SKM-1 (cell line): ENCODE results near the gene SPNS2.

Experiments used
- DNase-seq: peaks from one replicate; lab custom pipeline; 2025; ENCODE audit not compliant: unreplicated experiment; lab: John Stamatoyannopoulos, UW

The SPNS2 gene

DNA sequence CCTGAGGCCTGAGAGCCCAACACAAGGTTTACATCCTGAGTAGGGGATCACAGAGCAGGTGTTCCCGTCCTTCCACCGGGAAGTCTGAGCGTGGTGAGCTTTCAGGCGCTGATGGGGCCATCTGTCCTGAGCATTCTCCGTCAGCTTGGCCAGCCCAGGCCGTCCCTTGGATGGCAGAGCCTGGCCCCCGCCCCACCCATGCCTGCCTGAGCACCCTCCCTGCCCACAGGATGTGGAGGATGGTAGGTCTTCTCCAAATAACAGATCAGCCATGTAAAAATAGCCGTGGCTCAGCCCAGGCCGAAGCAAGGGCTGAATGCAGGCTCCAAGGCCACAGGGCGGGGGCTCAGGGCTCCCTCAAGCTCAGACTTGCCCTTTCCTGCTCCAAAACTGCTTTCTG, 20.2 kb downstream of the SPNS2 start:
- no peak for DNase-seq

DNA sequence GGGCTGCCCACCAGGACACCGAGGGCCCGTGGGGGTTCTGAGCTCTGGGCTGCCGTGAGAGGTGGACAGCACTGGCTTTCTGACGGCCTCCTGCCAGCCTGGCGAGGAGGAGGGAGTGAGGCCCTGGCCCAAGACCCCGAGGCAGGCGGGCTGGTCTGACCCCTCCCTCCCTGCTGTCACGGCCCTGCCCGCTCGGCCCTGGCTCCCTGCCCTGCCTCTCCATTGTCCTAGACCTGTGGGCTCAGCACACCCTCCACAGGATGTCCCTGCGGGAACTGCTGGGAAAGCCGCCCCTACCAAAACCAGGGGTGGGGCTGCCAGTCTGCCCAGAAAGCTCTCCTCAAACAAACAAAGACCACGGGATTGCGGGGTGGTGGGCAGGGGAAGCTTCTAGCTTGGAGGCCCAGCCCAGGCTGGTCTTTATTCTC, 20.7 kb downstream of the SPNS2 start:
- DNase-seq, result no peak

DNA sequence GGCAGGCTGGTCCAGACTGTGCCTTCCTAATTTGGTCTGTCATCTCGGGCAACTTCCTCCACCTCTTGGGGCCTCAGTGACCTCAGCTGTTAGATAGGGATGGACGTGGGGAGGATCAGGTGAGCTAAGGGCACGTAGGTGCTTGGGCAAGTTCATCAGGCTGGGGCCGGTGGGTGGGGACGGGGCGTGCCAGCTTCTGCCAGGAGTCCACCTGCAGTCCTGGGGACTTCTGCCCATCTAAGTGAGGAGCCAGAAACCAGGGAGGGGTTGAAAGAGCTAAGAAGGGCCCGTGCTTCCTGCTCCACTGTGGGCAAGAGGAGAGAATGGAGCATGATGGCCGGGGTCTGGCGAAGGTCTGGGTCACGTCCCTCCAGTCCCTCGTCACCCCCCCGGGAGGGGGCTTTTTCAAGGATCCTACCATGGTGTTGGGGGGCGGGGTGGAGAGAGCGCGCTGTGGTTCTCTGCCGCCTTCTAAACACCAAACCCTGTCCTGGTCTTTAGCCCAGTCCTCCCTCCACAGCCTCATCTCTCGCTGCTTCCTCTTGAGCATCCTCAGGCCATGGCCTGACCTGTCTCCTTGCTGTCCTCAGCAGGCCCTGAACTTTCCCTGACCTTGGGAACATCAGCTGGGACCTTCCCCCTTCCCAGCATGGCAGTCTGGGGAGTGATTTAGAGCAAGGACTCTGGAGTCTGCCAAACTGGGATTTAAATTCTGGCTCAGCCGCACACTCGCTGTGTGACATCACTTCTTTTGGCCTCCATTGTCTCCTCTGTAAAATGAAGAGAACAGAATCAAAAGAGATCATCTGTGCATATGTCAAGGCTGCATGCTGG, 21.6 kb downstream of the SPNS2 start:
- no peak for DNase-seq

DNA sequence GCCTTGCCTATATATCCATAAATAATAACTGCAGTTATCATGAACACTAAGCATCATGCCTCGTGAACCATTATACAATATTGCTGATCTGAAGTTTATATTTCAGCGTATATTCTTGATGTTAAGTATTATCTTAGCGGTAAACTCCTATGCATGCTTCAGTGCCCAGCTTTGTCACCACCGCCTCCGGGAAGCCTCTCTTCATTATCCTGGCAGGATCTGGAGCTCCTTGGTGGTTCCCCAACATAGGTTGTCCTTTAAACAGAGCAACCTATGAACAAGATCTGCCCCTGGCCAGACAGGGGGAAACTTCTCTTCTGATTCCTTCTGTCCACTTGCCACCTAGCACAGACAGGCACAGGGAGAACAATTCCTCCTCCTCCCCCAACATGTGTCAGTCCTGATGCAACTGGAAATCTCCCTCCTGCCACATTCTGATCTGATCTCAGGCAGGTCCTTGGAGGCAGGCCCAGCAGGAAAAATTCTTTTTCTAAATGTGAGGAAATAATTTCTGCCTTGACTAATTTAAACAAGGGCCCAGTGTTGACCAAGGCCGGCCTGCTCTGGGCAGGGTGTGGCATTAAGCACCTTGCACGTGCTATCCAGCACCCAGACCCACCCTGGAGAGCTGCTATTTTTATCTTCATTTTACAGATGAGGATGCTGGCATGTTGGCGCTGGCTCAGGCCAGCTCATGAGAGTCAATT, 22.4 kb downstream of the SPNS2 start:
- DNase-seq, result no peak

DNA sequence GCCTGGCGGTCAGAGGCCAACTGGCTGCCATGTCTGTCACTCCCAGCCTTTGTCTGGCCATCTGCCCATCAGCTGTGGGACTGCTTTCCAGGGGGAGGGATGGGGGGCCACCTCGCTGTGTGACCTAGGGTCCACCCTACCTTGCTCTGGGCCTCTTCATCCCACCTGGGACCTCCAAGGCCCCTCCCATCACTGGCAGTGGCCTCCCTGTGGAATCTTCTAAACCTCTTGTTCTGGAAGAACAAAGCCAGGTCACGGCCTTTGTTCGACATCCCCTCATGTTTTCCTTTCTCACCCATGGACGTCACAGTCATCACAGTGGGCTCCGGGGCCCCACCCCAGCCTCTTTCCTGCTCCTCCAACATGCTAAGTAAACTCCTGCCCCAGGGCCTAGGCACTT, 24.0 kb downstream of the SPNS2 start:
- no peak for DNase-seq

DNA sequence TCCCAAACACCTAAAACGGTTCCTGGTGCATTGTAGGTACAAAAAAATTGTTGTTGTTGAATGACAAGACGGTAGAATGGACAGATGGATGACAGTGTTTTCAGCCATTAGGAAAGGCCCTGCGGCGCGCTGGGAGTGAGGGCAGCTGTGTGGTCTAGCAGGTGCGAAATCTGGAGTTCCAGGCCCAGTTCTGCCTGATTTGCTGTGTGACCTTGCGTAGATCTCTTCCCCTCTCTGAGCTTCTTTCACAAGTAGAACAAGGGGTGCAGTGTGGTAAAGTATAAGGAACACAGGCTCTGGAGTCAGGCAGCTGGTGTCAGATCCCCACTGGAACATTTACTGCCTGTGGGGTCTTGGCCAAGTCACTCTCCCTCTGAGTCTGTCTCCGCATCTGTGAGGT, 25.3 kb downstream of the SPNS2 start:
- no peak for DNase-seq

DNA sequence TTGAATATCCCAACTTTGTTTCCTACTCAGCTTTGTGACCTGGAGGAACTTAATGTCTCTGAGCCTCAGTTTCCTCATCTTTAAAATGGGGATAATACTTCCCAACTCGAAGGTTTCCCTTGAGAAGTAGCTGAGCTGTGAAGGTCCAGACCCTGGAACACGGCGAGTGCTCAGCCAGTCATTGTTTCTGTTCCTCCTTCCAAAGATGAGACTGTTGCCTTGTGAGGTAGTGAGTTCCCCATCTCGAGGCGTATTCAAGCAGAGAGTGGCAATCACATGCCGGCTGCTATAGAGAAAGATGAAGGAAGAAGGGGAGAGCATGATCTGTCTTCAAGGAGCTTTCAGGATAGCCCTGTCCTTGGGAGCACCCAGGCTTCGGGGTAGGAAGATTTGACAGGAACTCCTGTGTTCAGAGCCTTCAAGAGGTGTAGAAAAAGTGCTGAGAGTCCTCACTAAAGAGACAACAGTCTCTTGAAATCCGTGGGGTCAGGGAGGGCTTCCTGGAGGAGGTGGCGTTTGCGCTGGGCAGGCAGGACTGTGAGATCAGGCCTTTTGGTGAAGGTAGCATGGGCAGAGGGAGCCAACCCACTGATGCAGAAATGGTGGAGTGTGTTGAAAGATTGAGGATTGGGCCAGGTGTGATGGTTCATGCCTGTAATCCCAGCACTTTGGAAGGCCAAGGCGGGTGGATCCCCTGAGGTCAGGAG, 27.2 kb downstream of the SPNS2 start:
- DNase-seq, result no peak

DNA sequence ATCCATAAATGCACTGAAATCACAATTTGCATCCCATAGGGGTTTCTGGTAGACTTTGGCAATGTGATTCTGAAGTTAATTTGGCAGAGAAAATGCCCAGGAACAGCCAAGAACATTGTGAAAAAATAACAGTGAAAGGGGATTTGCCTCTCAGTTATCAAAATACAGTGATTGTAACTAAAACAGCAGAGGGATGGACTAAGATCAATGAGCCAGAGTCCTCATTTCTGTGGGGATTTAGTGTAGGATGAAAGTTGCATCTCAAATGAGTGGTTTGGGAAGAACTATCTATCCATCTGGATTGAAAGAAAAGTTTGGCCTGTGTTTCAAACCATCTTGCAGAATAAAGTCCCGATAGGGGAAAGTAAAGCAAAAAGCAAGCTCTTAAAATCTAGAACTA, 28.5 kb downstream of the SPNS2 start:
- DNase-seq, result no peak

DNA sequence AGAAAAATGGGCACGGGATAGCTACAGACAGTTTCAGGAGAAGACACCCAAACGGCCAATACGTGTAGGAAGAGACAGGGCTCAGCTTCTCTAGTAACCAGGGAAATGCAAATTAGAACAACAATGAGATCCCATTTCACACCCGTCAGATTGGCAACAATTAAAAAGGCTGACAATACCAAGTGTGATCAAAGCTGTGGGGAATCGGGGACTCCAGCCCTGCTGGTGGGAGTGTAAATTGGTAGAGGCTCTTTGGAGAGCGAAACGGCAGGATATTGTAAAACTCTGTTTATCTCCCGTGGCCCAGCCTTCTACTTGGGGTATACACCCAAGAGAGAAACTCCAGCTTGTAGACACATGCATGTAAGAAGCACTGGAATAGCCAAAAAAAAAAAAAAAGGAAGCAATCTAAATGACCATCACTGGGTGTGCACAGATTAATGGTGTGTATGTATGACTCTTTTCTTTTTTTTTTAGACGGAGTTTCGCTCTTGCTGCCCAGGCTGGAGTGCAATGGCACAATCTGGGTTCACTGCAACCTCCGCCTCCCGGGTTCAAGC, 29.0 kb downstream of the SPNS2 start:
- DNase-seq, result no peak

DNA sequence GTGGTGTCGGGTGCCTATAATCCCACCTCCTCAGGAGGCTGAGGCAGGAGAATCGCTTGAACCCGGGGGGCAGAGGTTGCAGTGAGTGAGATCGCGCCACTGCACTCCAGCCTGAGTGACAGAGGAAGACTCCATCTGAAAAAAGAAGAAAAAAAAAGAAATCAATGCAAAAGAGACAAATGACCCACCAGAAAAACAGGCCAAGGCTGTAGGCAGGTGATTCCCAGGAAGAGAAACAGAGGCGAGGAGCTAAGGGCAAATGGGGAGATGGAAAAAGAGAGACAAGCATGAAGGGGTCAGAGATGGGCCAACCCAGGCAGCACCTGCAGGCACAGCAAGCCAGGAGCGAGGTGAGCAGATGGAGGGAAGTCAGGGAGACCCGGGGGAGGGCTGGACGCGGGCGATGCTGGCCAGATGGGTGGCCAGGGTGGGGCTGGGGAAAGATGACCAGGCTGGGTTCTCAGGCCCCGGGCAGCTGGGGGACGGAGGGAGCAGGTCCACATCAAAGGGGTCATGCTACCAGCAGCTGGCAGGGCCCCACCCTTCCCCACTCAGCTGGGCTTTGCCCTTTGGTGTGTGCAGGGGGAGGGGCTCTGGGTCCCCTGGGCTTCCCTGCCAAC, 31.0 kb downstream of the SPNS2 start:
- no peak for DNase-seq

DNA sequence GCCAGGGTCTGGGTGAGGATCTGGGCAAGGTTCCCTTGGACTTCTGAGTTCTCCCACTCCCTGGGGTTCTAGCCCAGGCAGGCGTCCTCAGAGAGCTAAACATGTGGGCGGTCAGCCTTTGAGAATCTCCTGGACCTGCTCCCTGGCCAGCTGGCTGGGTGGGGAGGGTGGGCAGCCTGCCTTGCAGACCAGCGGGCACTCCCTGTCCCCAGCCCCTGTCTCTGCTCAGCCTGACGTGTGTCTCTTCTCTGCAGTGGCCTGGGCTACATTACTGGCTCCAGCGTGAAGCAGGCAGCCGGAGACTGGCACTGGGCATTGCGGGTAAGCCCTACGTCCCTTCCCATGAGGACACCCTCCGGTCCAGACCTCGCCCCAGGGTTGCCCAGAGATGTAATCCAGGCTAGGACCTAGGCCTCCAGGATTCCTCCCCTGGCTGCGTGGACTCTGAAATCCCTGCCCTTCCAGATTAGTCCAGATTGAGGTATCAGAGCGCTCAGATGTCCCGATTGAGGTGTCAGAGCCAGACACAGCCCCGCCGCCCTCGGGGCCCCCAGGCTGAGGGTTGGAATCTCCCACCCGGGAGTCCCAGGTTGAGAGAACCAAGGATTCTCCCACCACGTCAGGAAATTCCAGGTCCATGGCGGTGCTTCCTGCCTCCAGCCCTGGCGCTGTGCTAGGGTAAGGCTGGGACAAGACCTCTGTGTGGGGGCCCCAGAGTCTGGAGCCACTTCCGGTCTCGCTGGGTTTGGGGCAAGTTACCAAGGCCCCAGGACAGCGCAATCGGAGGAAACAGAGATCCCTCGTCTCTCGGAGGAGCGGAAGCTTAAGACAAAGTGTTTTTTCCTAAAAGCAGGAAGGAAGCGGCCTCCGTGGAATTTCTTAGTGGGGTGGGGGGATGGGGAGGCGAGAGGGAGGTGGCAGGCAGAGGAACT, 32.4 kb downstream of the SPNS2 start:
- no peak for DNase-seq

DNA sequence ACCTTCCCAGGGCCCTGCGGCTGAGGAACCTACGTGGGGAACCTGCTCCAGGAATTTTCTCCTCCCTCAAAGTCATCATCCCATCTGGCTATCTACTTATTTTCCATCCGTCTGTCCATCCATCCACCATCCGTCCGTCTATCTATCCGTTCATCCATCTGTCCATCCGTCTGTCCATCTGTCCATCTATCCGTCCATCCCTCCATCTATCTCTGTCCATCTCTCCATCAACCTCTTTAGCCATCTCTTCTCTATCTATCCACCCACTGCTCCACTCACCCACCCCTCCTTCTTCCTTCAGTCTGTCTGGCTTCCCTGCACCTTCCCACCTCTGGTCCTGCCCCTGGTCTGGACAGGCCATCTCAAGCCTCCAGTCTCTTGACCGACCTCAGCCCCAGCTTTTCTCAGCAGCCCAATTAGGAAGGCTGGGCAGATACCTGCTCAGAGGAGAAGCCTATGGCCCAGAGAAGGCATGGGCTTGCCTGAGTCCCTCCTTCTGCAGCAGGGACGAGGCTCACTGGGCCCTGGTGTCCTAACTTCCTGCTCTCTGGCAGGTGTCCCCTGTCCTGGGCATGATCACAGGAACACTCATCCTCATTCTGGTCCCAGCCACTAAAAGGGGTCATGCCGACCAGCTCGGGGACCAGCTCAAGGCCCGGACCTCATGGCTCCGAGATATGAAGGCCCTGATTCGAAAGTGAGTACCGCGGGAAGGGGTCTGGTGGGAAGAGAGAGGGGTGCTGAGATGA, 33.5 kb downstream of the SPNS2 start:
- no peak for DNase-seq

DNA sequence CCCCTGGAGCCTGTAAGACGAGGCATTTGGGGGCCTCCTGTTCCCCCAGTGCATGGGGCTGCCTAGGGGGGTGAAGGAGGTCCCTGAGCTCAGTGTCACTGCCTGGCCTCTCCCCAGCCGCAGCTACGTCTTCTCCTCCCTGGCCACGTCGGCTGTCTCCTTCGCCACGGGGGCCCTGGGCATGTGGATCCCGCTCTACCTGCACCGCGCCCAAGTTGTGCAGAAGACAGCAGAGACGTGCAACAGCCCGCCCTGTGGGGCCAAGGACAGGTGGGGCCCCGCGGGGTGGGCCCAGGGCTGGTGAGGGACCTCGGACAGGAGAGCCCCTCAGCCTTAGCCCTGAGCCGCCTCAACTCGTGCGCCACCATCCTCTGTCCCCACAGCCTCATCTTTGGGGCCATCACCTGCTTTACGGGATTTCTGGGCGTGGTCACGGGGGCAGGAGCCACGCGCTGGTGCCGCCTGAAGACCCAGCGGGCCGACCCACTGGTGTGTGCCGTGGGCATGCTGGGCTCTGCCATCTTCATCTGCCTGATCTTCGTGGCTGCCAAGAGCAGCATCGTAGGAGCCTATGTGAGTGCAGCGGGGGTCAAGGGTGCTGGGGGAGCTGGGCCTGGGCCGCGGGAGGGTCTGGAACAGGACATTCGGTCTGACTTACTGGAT, 34.3 kb downstream of the SPNS2 start:
- DNase-seq, result no peak

DNA sequence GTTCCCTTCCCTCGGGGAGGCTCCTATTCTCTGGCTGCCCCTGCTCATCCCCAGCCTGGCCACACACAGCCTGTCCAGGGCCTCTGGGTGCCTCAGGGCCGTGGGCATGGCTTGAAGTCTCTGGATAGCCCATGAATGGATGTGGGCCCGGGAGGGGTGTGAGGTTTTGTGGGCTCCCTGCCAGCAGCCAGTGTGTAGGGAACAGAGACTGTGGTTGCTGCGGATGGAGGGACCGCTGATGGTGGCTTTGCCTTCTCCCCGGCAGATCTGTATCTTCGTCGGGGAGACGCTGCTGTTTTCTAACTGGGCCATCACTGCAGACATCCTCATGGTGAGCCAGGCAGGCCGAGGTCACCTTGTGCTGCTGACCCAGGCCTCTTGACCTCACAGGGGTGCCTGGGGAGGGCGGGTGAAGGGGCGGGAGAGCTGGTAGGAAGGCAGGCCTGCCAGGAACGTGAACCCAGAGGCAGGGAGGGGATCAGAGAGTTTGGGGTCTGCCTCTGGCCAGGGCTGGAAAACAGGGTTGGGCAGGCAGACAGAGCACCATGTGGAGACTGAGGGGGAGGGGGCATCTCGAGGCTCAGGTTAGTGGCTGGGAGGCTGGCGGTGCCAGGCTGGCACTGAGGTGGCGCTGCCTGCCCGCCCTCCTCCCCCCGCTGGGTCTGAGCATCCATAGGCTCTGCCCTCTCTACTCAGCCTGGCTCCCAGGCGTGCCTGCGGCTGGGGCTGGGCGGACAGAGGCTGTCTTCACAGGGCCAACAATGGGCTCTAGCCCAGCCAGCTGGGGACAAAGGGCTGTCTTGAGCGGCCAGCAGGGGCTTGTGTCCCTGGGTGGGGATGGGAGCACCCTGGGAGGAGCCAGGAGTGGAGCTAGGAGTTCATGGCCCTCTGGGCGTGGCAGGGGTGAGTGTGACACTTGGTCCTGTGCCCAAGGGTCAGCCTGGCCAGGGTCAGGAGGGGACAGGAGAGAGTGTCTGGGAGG, 35.1 kb downstream of the SPNS2 start:
- DNase-seq, result no peak

DNA sequence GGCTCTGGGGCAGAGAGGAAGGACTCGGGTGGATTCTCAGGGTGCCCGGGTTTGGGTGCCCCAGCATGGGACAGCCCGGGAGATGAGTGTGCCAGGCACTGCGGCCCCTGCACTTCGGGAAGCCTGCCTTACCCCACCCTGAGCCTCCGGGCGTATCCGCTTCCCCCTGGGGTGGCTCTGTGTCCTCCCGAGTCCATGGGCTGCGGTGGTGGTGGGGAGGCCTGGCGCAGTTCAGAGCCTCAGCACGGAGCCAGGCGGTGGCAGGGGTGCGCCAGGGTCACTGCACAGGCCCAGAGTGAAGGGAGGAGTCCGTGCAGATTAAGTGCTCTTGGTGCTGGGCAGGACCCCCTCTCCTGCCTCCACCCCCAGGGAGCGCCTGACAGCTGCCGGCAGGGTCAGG, 35.8 kb downstream of the SPNS2 start:
- DNase-seq, result no peak

DNA sequence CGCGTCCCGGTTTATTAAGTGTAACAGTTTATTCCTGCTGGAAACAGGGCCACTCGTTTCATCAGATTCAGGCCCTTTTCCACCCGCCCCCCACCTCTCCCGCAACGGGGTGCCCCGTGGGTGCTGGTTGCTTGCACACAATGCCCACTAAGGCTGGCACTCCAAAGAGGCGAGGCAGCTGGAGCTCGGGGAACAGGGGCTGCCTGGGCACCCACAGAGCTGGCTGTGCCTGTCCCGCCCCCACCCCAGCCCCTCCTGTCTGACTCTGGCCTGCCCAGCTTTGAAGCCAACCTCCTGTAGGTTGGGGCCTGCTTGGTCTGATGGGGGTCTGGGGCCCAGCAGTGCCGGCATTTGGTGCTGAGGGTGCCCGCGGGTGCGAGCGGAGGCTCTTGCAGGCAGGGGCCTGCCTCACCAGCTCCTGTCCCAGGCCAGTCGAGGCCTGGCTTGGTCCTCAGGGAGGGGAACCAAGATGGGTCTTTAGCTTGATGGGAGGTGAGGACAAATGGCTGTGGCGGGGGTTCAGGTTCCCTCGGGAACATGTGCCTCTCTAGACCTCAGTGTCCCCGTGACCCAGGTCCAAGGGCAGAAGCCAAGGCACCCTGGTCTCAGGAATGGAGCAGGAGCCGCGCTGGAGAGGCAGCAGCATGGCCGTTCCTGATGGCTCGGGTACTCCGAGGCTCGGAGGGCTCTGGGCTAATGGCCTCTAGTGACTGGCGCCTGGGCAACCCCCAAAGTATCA, 36.4 kb downstream of the SPNS2 start:
- DNase-seq, result no peak

DNA sequence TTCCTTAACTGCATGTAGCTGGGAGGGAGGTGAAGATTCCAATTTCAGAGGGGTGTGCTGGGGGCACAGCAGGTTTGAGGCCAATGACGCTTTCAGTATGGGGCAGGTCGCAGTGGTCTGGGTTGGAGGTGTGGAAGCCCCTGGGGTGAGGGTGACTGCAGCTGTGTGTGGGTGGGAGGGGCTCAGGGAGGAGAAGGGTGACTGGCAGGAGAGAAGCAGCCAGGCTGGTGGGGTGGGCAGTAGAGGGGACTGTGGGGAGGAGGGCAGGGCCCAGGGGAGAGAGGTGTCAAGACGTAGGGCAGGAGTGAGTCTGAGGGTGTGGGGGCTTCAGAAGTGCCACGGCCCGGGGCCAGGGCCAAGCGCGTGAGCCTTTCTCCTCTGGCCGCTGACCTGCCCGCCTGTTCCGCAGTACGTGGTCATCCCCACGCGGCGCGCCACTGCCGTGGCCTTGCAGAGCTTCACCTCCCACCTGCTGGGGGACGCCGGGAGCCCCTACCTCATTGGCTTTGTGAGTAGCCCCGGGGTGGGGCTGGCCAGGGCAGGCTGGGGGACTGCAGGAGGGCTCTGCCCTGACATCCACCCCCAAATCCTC, 37.1 kb downstream of the SPNS2 start:
- no peak for DNase-seq
